ENCODE measurements around the gene PHF2. TPM values are rescaled to one million over a fixed set of nuclear protein-coding genes. Genes with fewer than 3 reads are reported as not detected.

PHF2 gene
- total and polyA plus RNA-seq, 2 of the 4 experiments (the other 2 are of a cell fraction), result 5.9 to 9.5 TPM

DNA sequence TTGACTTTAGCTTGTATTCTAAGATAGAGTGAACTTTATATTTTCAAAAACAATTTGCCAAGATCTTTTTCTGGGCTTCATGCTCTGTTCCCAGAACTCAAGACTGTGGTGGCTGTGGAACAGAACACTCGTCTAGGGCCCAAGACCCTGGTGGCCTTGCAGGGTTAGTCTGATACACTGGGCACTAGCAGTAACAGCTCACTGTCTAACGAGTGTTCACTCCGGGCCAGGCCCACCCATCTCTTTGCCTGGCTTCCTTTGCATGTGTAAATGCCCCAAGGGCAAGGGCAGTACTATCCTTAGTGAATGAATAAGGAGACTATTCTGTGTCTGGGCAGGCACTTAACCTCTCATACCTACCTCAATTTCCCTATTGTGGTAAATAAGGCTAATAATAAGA lies 47.4 kb downstream of the PHF2 start:
- CTCF ChIA-PET, result no interaction called here
- intact Hi-C loops (cut with micrococcal nuclease), result no loop called here
- BruUV-seq (replicated peaks), result no TSS peak

More for the DNA sequence above, 47.4 kb downstream of the PHF2 start:
- no peaks in the 10 kb centered on the region for H3K4me1 ChIP-seq (ENCODE audit: control insufficient read depth, insufficient read depth, low read length)
- in situ Hi-C loops (cut with MboI; ENCODE audit: low sequenced_read_pairs), result no loop called here
- no peak overlapping the region for H3K4me3 ChIP-seq (ENCODE audit: insufficient read depth, low read depth, low read length)
- H2BK15ac ChIP-seq (ENCODE audit: low read depth, low read length), result no peak overlapping the region
- no peak overlapping the region for H4K91ac ChIP-seq (ENCODE audit: insufficient read depth, low read depth, low read length)
- no peak overlapping the region for H2BK20ac ChIP-seq (ENCODE audit: low read depth, low read length)
- no peak overlapping the region for H3K14ac ChIP-seq (replicated peaks; ENCODE audit: low read depth, low read length)
- H3K27me3 ChIP-seq (ENCODE audit: control insufficient read depth, insufficient read depth, low read length), result no peaks in the 10 kb centered on the region
- no peak overlapping the region for H2BK5ac ChIP-seq (ENCODE audit: low read depth, low read length, poor library complexity, severe bottlenecking)
- no peak overlapping the region for H2AK9ac ChIP-seq (replicated peaks; ENCODE audit: low read depth, low read length, poor library complexity)
- H3K9me1 ChIP-seq (ENCODE audit: insufficient read depth, low read length), result no peaks in the 10 kb centered on the region; the same call in none of the 2 replicates
- peaks cover 3% of the 10 kb centered on the region; the same call in 1 of the 2 replicates for H3K9me3 ChIP-seq (ENCODE audit: control insufficient read depth, insufficient read depth, low read length)
- no peak overlapping the region for H3K56ac ChIP-seq (ENCODE audit: extremely low read depth, insufficient read depth, low read length)
- no peak overlapping the region for H4K5ac ChIP-seq (ENCODE audit: low read depth, low read length)
- dilution Hi-C loops (cut with HindIII; ENCODE audit: low sequenced_read_pairs, unreplicated experiment), result no loop called here
- TF ChIP-seq, protein P1, sequence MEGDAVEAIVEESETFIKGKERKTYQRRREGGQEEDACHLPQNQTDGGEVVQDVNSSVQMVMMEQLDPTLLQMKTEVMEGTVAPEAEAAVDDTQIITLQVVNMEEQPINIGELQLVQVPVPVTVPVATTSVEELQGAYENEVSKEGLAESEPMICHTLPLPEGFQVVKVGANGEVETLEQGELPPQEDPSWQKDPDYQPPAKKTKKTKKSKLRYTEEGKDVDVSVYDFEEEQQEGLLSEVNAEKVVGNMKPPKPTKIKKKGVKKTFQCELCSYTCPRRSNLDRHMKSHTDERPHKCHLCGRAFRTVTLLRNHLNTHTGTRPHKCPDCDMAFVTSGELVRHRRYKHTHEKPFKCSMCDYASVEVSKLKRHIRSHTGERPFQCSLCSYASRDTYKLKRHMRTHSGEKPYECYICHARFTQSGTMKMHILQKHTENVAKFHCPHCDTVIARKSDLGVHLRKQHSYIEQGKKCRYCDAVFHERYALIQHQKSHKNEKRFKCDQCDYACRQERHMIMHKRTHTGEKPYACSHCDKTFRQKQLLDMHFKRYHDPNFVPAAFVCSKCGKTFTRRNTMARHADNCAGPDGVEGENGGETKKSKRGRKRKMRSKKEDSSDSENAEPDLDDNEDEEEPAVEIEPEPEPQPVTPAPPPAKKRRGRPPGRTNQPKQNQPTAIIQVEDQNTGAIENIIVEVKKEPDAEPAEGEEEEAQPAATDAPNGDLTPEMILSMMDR (conservative IDR thresholded peaks at IDR 0.05; ENCODE audit: low read depth, low read length), result no peak
- TF ChIP-seq RAD21 (IDR thresholded peaks at IDR 0.05; ENCODE audit: low read length) (no peak), CEBPB (IDR thresholded peaks at IDR 0.05; ENCODE audit: low read depth, low read length) (no peak), RFX5 (IDR thresholded peaks at IDR 0.05; ENCODE audit: low read depth, low read length) (no peak), POLR2A (IDR thresholded peaks at IDR 0.05; ENCODE audit: low read depth, low read length) (no peak), MAFK (IDR thresholded peaks at IDR 0.05; ENCODE audit: low read depth, low read length) (no peak), RCOR1 (IDR thresholded peaks at IDR 0.05; ENCODE audit: insufficient replicate concordance, low read length) (no peak), BHLHE40 (IDR thresholded peaks at IDR 0.05; ENCODE audit: low read depth, low read length) (no peak), MAZ (IDR thresholded peaks at IDR 0.05; ENCODE audit: borderline replicate concordance, low read depth, low read length) (no peak), MXI1 (IDR thresholded peaks at IDR 0.05; ENCODE audit: borderline replicate concordance, low read depth, low read length) (no peak), CHD1 (IDR thresholded peaks at IDR 0.05; ENCODE audit: low read depth, low read length) (no peak), NFE2L2 (IDR thresholded peaks at IDR 0.05; ENCODE audit: low read depth, low read length) (no peak), SMC3 (IDR thresholded peaks at IDR 0.05; ENCODE audit: low read depth, low read length) (no peak)
- TF ChIP-seq, protein P2, sequence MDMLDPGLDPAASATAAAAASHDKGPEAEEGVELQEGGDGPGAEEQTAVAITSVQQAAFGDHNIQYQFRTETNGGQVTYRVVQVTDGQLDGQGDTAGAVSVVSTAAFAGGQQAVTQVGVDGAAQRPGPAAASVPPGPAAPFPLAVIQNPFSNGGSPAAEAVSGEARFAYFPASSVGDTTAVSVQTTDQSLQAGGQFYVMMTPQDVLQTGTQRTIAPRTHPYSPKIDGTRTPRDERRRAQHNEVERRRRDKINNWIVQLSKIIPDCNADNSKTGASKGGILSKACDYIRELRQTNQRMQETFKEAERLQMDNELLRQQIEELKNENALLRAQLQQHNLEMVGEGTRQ (IDR thresholded peaks at IDR 0.05; ENCODE audit: low read depth, low read length), result no peak
- POLR2A ChIA-PET (ENCODE audit: unreplicated experiment), result no interaction called here
- H3K36me3 ChIP-seq (ENCODE audit: control insufficient read depth, insufficient read depth, low read length), result no peaks in the 10 kb centered on the region
- no peak overlapping the region for H3K27ac ChIP-seq (ENCODE audit: insufficient read depth, low read length)
- H3K18ac ChIP-seq (ENCODE audit: low read depth, low read length), result no peak overlapping the region
- ATAC-seq (ENCODE audit: low read depth) (no peak), DNase-seq (no peak)
- no peak overlapping the region for H4K8ac ChIP-seq (ENCODE audit: low read depth in 2 of 2, low read length in 2 of 2)
- H3K4me2 ChIP-seq (ENCODE audit: low read depth, low read length), result no peak overlapping the region
- H3K4ac ChIP-seq (ENCODE audit: low read depth, low read length), result no peak overlapping the region
- no peak overlapping the region for H2AK5ac ChIP-seq (ENCODE audit: low read depth, low read length)
- WGBS, 2 experiments (ENCODE audit: extremely low coverage in 2 of 2, insufficient read length in 1 of 2), result no CpG with 5 or more reads among the region's 3 CpGs
- H2AFZ ChIP-seq (replicated peaks; ENCODE audit: low read length, poor library complexity), result no peak overlapping the region
- H2BK120ac ChIP-seq (ENCODE audit: low read depth, low read length), result no peak overlapping the region
- H3K79me1 ChIP-seq (ENCODE audit: low read depth in 1 of 2, low read length in 2 of 2), result peaks cover 34 to 57% of the 10 kb centered on the region in 2 experiments
- H3K23ac ChIP-seq (ENCODE audit: low read depth, low read length), result no peak overlapping the region
- no peak overlapping the region for H3K9ac ChIP-seq (ENCODE audit: low read depth, low read length)
- peaks cover 52% of the 10 kb centered on the region for H4K20me1 ChIP-seq (ENCODE audit: insufficient read depth, low read length)
